GM10248 (cell line): Measurements from ENCODE around the gene UPF2.

Experiments used
- CTCF ChIA-PET: fragments of 300-600 bp; sonication (Branson Sonifier 250); formaldehyde crosslinking; extraction: SDS; loops from one replicate; lab custom pipeline; 2021; ENCODE audit warnings: antibody characterized with exemption; lab: Yijun Ruan, JAX
- POLR2A ChIA-PET: fragments of 350-650 bp; sonication (Branson Sonifier 250); formaldehyde crosslinking; extraction: SDS; loops from one replicate; lab custom pipeline; 2020; ENCODE audit warnings: antibody characterized with exemption; lab: Yijun Ruan, JAX
- DNase-seq: peaks from one replicate; pipeline ENCODE4 v3.0.0; 2012; ENCODE audit errors: extremely low spot score
- CTCF ChIP-seq: IDR thresholded peaks from 2 replicates; pipeline ENCODE4 v1.5.1; 2012; ENCODE audit warnings: mild to moderate bottlenecking, low read depth; ENCODE audit errors: extremely low read depth, missing control alignments, control extremely low read depth

Gene UPF2

GRCh38 chr10:11934262-11934661 is 108.3 kb downstream of the UPF2 start:
- TF ChIP-seq CTCF, result no peak
- CTCF ChIA-PET, result interaction anchor here (1.0 to 1.2 kb wide), 3 partner anchors 13 to 53 kb away, joined by 3 to 4 read pairs (median 3); no protein-coding TSS in a partner anchor
- POLR2A ChIA-PET, result no interaction called here
- no peak for DNase-seq

GRCh38 chr10:11933577-11934223 is 108.9 kb downstream of the UPF2 start:
- DNase-seq, result no peak
- no peak for TF ChIP-seq CTCF
- ChIA-PET CTCF (interaction anchor here (1.0 to 1.2 kb wide), 3 partner anchors 13 to 53 kb away, joined by 3 to 4 read pairs (median 3); no protein-coding TSS in a partner anchor), POLR2A (no interaction called here)

GRCh38 chr10:11931038-11931437 is 111.6 kb downstream of the UPF2 start:
- ChIA-PET CTCF (interaction anchor here (0.7 kb wide), 1 partner anchor 10 kb away, joined by 3 read pairs; no protein-coding TSS in a partner anchor), POLR2A (no interaction called here)
- TF ChIP-seq CTCF, result no peak

GRCh38 chr10:11930312-11930978 is 112.2 kb downstream of the UPF2 start:
- DNase-seq, result no peak
- ChIA-PET CTCF (interaction anchor here (1.4 to 1.6 kb wide), 2 partner anchors 8 to 21 kb away, joined by 3 to 4 read pairs; no protein-coding TSS in a partner anchor), POLR2A (no interaction called here)
- no peak for TF ChIP-seq CTCF

More at GRCh38 chr10:11931038-11931437, 111.6 kb downstream of the UPF2 start:
- no peak for DNase-seq

- ChIA-PET CTCF (no interaction called here), POLR2A (no interaction called here)
- TF ChIP-seq CTCF, result no peak
- no peak for DNase-seq
These were observed 114.9 kb downstream of the UPF2 start for GRCh38 chr10:11927746-11928145.

GRCh38 chr10:11921800-11922392 is 120.7 kb downstream of the UPF2 start:
- no peak for TF ChIP-seq CTCF
- DNase-seq, result no peak
- ChIA-PET POLR2A (no interaction called here), CTCF (interaction anchor here (1.0 kb wide), 1 partner anchor 65 kb away, joined by 3 read pairs; no protein-coding TSS in a partner anchor)
